ENCODE data around the gene SEMA3F.

The SEMA3F gene

GRCh38 chr3:50170689-50171088 is 15.6 kb downstream of the SEMA3F start:
- no peak for DNase-seq (ENCODE audit: low read depth in 2 of 2)

DNA sequence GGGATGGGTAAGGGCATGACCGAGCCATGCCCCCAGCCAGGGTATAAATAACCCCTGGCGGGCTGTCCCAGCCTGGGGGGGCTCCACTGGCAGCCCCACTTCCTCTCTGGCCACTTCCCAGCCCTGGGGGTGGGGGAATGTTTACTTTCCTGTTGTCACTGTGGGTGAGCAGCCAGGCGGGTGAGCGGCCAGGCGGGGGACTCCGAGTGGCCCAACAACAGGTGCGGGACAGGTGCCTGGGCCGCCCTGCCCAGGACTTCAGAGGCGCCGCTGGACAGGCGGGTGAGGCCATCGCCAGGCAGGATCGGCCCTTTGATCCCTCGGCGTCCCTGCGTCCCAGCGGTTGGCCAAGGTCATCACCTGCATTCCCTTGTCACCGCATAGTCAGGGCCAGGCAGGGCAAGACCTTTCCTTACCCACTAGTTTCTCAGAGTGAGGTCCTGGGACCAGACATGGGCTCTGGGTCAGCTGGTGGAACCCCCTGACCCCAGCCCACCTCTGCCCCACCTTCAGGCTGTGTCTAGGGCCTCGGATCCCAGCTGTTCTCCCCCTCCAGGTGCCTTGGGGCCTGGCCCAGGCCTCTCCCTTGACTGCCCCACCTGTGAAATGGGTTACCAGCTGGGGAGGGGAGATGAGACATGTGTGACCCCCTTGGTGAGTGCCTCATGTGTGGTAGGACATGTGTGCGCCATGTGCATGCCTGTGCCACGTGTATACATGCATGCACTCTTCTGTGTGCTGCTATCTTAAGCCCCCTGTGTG is 16.6 kb downstream of the SEMA3F start:
- no peak for DNase-seq (ENCODE audit: low read depth in 2 of 2)

GRCh38 chr3:50172626-50173220 is 17.6 kb downstream of the SEMA3F start:
- no peak for DNase-seq (ENCODE audit: low read depth in 2 of 2)

DNA sequence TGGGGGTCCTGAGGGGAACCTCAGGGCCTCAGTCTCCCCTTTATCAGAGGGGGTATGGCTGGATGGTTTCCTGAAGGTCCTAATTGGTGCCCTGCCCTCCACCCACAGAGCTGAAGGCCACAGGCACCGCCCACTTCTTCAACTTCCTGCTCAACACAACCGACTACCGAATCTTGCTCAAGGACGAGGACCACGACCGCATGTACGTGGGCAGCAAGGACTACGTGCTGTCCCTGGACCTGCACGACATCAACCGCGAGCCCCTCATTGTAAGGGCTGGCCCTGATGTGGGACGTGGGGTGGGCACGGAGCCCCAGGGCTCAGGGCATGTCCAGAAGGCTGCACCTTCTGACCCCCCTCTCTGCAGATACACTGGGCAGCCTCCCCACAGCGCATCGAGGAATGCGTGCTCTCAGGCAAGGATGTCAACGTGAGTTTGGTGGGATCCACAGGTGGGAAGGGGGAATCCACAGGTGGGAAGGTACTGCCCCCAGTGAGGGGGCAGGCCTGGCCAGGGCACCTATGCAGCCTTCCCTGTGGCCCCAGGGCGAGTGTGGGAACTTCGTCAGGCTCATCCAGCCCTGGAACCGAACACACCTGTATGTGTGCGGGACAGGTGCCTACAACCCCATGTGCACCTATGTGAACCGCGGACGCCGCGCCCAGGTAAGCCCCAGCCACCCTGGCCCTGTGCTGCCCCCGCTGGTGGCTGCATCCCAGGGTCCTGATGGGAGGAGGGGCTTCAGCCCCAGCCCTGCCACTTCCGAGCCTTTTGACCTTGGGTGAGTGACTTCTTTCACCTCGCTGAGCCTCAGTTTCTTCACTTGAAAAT is 18.8 kb downstream of the SEMA3F start:
- DNase-seq (ENCODE audit: low read depth in 2 of 2) = no peak

- DNase-seq (ENCODE audit: low read depth in 2 of 2) = no peak
Measured at GRCh38 chr3:50174517-50174895, 19.4 kb downstream of the SEMA3F start.

- DNase-seq (ENCODE audit: low read depth in 2 of 2) = no peak
Measured at GRCh38 chr3:50174947-50175524, 19.9 kb downstream of the SEMA3F start.

DNA sequence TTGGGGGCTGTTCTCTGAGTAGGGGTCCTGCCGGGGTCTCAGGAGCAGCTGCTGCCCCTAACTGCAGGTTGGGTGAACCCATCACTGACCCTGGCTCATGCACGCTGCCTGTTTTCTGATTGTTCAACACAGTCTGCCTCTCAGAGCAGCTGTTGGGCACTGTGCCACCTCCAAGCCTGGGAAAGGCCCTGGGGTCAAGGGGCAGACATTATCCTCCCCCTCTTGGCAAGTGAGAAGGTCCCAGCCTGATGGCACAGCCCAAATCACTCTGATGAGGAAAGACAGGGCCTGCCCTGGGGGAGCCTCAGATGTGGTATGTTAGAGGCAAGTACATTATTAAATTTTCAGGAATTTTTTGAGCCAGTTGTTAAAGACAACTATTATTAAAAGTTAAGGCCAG is 22.2 kb downstream of the SEMA3F start:
- DNase-seq (ENCODE audit: low read depth in 2 of 2) = no peak

GRCh38 chr3:50179710-50180109 is 24.6 kb downstream of the SEMA3F start:
- no peak for DNase-seq (ENCODE audit: low read depth in 2 of 2)

- DNase-seq (ENCODE audit: low read depth in 2 of 2) = no peak
Measured at GRCh38 chr3:50181985-50182384, 26.9 kb downstream of the SEMA3F start.

DNA sequence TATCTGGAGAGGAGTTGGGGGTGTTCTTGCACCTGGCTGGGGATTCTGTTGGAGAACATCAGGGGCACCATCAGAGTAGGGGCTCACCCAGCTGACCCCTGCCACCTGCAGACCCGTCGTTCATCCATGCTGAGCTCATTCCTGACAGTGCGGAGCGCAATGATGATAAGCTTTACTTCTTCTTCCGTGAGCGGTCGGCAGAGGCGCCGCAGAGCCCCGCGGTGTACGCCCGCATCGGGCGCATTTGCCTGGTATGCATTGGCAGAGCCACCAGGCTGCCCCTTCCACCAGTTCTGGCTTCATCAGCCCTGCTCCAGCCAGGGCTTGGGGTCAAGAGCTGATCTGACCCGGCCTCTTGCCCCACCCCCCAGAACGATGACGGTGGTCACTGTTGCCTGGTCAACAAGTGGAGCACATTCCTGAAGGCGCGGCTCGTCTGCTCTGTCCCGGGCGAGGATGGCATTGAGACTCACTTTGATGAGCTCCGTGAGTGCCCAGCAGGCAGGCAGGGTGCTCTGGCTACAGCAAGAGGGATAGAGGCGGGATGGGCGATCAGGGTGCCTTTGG is 27.5 kb downstream of the SEMA3F start:
- DNase-seq (ENCODE audit: low read depth in 2 of 2) = no peak

DNA sequence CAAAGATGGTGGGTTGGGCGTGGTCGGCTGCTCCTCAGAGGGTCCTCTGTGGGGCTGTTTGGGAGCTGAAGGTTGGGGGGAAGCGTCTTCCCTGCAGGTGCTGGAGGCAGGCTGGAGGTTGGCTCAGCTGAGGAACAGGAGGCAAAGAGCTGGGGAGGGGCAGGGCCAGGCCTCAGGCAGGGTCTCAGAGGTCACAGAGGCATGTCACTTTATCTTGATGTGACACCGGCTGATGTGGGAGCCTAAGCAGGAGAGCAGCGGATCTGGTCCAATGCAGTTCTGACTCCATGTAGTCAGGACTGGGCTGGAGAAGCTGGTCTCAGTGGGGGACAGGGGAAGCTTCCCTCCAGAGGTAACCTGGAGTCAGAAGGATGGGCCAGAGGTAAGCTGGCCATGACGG is 28.6 kb downstream of the SEMA3F start:
- DNase-seq (ENCODE audit: low read depth in 2 of 2) = no peak

DNA sequence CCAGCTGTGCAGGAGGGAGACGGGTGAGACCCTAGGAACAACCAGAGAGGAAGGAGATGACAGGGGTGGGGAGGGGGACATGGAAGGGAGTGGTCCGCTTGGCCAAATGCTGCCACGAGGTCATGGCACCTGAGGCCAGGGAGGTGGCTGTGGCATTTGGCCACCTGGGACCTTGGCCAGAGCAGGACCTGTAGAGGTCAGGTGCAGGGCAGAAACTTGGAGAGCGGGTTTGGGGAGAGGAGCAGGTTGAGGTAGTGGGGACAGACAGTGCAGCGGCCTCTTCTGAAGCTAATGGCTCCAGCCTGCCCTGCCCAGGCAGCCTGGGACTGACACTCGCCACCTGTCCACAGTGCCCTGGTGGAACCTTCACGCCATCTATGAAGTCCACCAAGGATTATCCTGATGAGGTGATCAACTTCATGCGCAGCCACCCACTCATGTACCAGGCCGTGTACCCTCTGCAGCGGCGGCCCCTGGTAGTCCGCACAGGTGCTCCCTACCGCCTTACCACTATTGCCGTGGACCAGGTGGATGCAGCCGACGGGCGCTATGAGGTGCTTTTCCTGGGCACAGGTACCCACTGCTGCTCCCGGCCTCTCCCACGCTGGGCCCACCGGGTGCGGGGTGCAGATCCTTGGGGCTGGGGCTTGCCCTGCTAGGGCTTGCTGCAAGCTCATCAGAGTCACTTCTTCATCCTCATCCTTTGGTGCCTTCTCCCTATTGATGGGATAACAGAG is 29.3 kb downstream of the SEMA3F start:
- DNase-seq (ENCODE audit: low read depth in 2 of 2) = no peak

DNA sequence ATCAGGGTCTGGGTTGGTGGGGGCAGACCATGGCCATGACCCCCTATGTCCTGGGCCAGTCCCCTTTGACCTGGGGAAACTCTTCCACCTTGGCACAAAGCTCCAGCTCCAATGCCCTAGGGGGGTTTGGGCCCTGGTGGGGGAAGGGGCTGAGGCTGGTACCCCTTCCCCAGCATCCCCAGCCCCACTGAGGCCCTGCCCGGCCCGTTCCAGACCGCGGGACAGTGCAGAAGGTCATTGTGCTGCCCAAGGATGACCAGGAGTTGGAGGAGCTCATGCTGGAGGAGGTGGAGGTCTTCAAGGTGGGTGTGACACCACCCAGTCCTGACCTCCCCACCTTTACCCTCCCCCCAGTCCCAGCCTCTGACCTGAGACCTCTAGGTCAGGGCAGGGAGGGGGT is 30.1 kb downstream of the SEMA3F start:
- DNase-seq (ENCODE audit: low read depth in 2 of 2) = no peak

GRCh38 chr3:50186096-50186495 is 31.0 kb downstream of the SEMA3F start:
- no peak for DNase-seq (ENCODE audit: low read depth in 2 of 2)

GRCh38 chr3:50187750-50188149 is 32.6 kb downstream of the SEMA3F start:
- no peak for DNase-seq (ENCODE audit: low read depth in 2 of 2)

DNA sequence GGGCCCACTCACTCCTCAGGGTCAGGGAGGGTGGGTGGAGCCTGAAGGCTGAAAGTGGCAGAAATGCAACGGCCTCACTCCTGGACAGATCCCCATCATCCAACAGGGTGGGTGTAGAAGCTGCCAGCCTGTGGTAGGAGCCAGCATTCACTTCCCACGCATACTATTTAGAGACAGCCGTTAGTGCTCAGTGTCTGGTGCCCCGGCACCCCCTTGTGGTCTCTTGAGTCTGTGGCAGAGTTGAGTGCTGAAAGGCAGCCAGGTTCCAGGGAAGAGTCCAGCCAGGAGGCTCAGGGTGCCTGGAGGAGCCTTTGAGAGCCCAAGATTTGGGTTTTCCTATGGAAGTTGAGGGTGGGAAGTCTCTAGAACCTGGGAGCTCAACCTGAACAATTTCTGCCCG is 34.1 kb downstream of the SEMA3F start:
- DNase-seq (ENCODE audit: low read depth in 2 of 2) = peak; percentile 53

- DNase-seq (ENCODE audit: low read depth in 2 of 2) = no peak
Measured at GRCh38 chr3:50189989-50190388, 34.9 kb downstream of the SEMA3F start.

- no peak for DNase-seq (ENCODE audit: low read depth in 2 of 2)
Measured at GRCh38 chr3:50190936-50191660, 36.0 kb downstream of the SEMA3F start, which contains the start of gene GNAT1. Gene GNAT1, plus strand, starts transcription at chr3:50191610. Its CDS starts 116 bp downstream, at chr3:50191726.

GRCh38 chr3:50192124-50192523 is 37.0 kb downstream of the SEMA3F start:
- no peak for DNase-seq (ENCODE audit: low read depth in 2 of 2)

DNA sequence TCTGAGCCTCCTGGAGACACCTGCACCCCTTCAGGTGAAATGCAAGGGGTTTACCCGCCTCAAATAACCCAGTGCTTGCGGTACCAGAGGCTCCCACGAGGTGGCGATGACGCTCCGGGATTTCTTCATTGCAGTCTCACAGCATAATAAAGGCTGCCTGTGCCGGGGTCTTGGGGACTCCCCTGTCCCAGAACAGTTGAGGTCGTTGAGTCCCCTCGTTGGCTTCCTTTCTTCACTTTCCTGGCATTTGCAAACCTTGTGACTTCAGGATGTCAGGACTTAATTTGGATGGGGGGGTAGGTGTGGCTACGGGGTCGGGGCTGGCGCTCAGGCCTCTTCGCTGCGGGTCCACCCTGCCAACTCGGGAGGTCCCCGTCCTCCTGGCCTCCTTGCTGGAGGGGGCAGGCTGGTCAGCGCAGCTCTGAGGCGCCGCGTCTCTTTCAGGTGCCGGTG is 37.6 kb downstream of the SEMA3F start:
- peak; percentile 6 to 8 for DNase-seq (ENCODE audit: low read depth in 2 of 2)

Measured in fibroblast of skin of left quadriceps (primary cell).